Right lobe of liver (tissue), 6 donors: ENCODE results near the gene BMP10. TPM values are rescaled to one million over a fixed set of nuclear protein-coding genes. Genes with fewer than 3 reads are reported as not detected.
A peak's percentile ranks its signal among the peaks of the same experiment; 100 is the strongest.

Experiments
- ATAC-seq, 4 donors: fragments of 200-7000 bp; cut with Tn5 transposase; one replicate each; pipeline ENCODE4 v1.9.1; 2020; ENCODE audit warnings: mild to moderate bottlenecking in 4 of 4, moderate library complexity in 4 of 4
- DNase-seq, 3 donors: peaks; one replicate each; pipeline ENCODE4 v3.0.0-alpha.2; 2020
- H3K27ac ChIP-seq, 3 donors: fragments of 200-600 bp; one replicate each; pipeline ENCODE4 v1.8.0; 2022
- H3K27me3 ChIP-seq, 2 donors: fragments of 200-600 bp; one replicate each; pipeline ENCODE4 v1.8.0; 2022
- H3K36me3 ChIP-seq, 4 donors: fragments of 200-600 bp; sonication (generic) in 1 of 4; one replicate each; pipeline versions ENCODE4 v1.5.1 to v1.8.0; 2017 to 2022; ENCODE audit warnings: control low read depth in 1 of 4
- H3K4me1 ChIP-seq, 4 donors: fragments of 200-600 bp; sonication (generic) in 1 of 4; one replicate each; pipeline versions ENCODE4 v1.5.1 to v1.8.0; 2017 to 2022; ENCODE audit warnings: control low read depth in 1 of 4
- H3K4me3 ChIP-seq, 3 donors: fragments of 200-600 bp; one replicate each; pipeline ENCODE4 v1.8.0; 2022
- H3K9me3 ChIP-seq, 4 donors: fragments of 200-600 bp; sonication (generic) in 1 of 4; one replicate each; pipeline versions ENCODE4 v1.5.1 to v1.8.0; 2017 to 2022; ENCODE audit warnings: control low read depth in 1 of 4
- POLR2A ChIP-seq: fragments of 450-650 bp; IDR thresholded peaks from one replicate; pipeline ENCODE4 v1.6.1; 2017; ENCODE audit warnings: antibody characterized with exemption, mild to moderate bottlenecking
- WGBS: methylation state at CpG from one replicate; pipeline ENCODE4 v1.1.6; 2018; ENCODE audit warnings: low coverage, low lambda C conversion rate; ENCODE audit not compliant: insufficient coverage; ENCODE audit errors: missing lambda C conversion rate; 5-methylcytosine and 5-hydroxymethylcytosine counted together
- intact Hi-C, 2 donors: fragments of 100-400 bp; cut with DNase I; formaldehyde crosslinking; loops; one replicate each; pipeline versions ENCODE4 v1.11.2 to v1.14.1; 2022
- total RNA-seq, 6 experiments: library from RNA; depleted of rRNA in 2 of 6; stranded (reverse); fragments of >200 nt in 2 of 6; fragmentation: NEBNext Ultra II Directional in 3 of 6; extraction: Animal tissue kit (Norgen Biotek cat#: 25700) in 3 of 6; gene quantifications; one replicate each; pipeline versions ENCODE4 v1.1.0 to v1.2.4, GENCODE V29; 2016 to 2023
- TF ChIP-seq, protein P1 (sequence below), 4 donors: fragments of 200-600 bp in 3 of 4; fragments of 450-650 bp in 1 of 4; IDR thresholded peaks; one replicate each; pipeline versions ENCODE4 v1.5.1 to v1.8.0; 2016 to 2022; ENCODE audit warnings: antibody characterized with exemption in 4 of 4, mild to moderate bottlenecking in 2 of 4
- donor health status: DM: no; HTN: yes; CAD: no.
- donor health status: DM: no; HTN: no; CAD: no.
- donor health status: DM: no; HTN: no; CAD: no.
- donor health status: DM: no; HTN: yes; CAD: no.
- donor health status: DM: no; HTN: yes; CAD: no.

BMP10 gene
- total RNA-seq, 6 experiments from 2014 or later: 4.0 to 15.4 (median 6.0) TPM

DNA sequence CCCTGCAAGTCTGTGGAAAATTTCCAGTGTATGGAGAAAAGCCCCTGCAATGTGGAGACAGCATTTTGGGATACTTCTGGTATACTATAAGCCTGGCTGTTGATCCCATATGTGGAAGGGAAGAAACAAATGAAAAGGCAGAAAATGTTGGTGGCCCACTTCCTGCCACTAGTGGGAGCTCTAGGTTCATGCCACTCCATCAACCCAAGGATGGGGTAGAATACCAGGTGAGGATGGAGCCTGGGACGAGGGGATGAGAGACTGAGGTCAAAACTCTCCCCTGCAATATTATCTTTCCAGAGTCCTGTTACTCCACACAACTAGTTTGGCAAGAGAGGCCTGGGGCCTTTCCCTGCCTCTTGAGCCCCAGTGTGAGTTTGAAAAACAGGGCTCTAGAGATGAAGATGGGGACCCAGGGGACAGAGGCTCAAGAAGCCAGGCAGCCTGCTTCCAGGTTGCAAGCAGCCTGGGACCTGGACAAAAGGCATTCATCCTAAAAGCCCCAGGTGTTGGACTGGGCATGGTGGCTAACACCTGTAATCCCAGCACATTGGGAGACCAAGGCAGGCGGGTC is 31.9 kb downstream of the BMP10 start:
- no peaks in the 10 kb centered on the region for H3K4me1 ChIP-seq
- TF ChIP-seq, protein P1, sequence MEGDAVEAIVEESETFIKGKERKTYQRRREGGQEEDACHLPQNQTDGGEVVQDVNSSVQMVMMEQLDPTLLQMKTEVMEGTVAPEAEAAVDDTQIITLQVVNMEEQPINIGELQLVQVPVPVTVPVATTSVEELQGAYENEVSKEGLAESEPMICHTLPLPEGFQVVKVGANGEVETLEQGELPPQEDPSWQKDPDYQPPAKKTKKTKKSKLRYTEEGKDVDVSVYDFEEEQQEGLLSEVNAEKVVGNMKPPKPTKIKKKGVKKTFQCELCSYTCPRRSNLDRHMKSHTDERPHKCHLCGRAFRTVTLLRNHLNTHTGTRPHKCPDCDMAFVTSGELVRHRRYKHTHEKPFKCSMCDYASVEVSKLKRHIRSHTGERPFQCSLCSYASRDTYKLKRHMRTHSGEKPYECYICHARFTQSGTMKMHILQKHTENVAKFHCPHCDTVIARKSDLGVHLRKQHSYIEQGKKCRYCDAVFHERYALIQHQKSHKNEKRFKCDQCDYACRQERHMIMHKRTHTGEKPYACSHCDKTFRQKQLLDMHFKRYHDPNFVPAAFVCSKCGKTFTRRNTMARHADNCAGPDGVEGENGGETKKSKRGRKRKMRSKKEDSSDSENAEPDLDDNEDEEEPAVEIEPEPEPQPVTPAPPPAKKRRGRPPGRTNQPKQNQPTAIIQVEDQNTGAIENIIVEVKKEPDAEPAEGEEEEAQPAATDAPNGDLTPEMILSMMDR (IDR thresholded peaks at IDR 0.05): peak; percentile 51 to 76 (median 64)
- TF ChIP-seq POLR2A: no peak
- DNase-seq (no peak), ATAC-seq (peak; percentile 51 to 72 (median 64))
- H3K27ac ChIP-seq: no peak overlapping the region
- H3K27me3 ChIP-seq: no peaks in the 10 kb centered on the region
- H3K9me3 ChIP-seq: no peaks in the 10 kb centered on the region
- intact Hi-C loops: loop anchor here in 1 of 2 donors (10.0 kb wide), 1 partner anchor 385 kb away; no protein-coding TSS in a partner anchor
- no peak overlapping the region for H3K4me3 ChIP-seq
- H3K36me3 ChIP-seq: no peaks in the 10 kb centered on the region
- WGBS: 60% methylated on average over 1 of the region's 2 CpGs

DNA sequence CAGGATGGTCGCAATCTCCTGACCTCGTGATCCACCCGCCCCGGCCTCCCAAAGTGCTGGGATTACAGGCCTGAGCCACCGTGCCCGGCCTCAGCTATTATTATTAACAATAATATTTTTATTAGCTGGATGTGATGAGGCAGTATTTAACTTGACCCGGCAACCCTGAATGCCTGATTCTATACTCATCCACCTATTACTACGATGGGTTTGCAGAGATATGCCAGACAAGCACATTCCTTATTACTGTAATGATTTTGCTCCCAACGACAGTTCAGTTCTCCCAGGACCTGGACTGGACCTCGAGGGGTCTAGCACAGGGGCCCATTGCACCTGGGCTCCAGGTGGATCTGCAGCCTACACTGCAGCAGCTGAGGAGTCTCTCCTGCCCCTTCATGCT is 32.6 kb downstream of the BMP10 start:
- WGBS: 80% methylated on average over 8 of the region's 10 CpGs
- intact Hi-C loops: loop anchor here in 1 of 2 donors (10.0 kb wide), 1 partner anchor 384 kb away; no protein-coding TSS in a partner anchor
- ATAC-seq (no peak), DNase-seq (no peak)
- H3K4me3 ChIP-seq: no peak overlapping the region
- H3K27me3 ChIP-seq: no peaks in the 10 kb centered on the region
- H3K9me3 ChIP-seq: no peaks in the 10 kb centered on the region
- TF ChIP-seq, protein P1 (IDR thresholded peaks at IDR 0.05): no peak
- TF ChIP-seq POLR2A: no peak
- H3K4me1 ChIP-seq: no peaks in the 10 kb centered on the region
- H3K36me3 ChIP-seq: no peaks in the 10 kb centered on the region
- H3K27ac ChIP-seq: no peak overlapping the region

DNA sequence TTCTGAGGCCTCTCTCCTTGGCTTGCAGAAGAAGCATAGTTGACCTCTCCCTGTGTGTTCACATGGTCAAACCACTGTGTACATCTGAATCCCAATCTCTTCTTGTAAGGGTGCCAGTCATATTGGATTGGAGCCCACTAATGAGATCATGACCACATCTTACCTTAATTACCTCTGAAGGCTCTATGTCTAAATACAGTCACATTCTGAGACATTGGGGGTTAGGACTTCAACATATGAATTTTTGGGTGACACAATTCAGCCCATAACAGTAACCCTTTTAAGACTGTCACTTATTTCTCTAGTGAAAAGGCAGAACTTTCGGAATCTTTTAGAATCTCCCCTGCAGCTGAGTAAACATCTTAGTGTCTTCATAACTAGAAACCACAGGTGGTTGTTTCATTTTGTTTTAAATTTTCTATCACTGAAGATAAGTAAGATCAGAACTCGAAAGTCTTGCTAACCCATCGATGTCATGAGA is 33.3 kb downstream of the BMP10 start:
- DNase-seq: no peak
- H3K4me1 ChIP-seq: no peaks in the 10 kb centered on the region
- TF ChIP-seq, protein P1 (IDR thresholded peaks at IDR 0.05): no peak
- no peak for TF ChIP-seq POLR2A
- no peaks in the 10 kb centered on the region for H3K9me3 ChIP-seq
- intact Hi-C loops: loop anchor here in 1 of 2 donors (10.0 kb wide), 1 partner anchor 383 kb away; no protein-coding TSS in a partner anchor
- ATAC-seq: no peak
- H3K27me3 ChIP-seq: no peaks in the 10 kb centered on the region
- no peak overlapping the region for H3K4me3 ChIP-seq
- WGBS: 55% methylated on average over 3 of the region's 3 CpGs
- H3K36me3 ChIP-seq: no peaks in the 10 kb centered on the region
- no peak overlapping the region for H3K27ac ChIP-seq

DNA sequence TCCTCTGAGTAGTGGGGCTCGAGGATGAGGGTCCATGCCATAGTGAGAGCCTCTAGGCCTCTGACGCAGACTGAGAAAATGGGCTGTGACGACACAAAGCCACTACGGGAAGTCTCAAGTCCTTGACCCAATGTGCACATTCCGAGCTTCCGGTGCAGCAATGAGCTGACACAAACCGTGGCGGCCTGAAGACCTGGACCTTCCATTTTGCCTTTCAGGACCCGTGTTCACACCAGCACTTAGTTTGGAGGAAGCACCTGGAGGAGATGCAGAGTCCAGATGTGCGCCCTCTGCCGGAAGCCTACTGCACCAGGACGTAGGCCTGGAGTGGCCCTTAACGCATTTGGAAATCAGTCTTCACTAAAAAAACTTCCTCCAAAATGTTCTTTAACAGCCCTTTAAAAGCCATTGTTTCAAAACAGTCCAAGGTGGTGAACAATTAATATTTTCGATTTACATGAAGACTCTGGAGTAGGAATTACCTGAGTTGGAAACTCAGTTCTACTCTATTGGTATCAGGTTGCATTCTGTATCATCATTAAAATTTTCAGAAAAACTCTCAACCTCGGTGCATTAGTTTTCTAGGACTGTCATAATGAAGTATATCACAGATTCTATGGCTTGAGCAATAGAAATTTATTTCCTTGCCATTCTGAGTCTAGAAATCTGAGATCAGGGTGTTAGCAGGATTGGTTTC is 33.9 kb downstream of the BMP10 start:
- TF ChIP-seq POLR2A: no peak
- TF ChIP-seq, protein P1 (IDR thresholded peaks at IDR 0.05): peak; percentile 48 to 73 (median 62)
- 11% methylated on average over 5 of the region's 15 CpGs for WGBS
- peak; percentile 70 to 78 (median 73) for ATAC-seq

More for the DNA sequence above, 33.9 kb downstream of the BMP10 start:
- no peaks in the 10 kb centered on the region for H3K36me3 ChIP-seq
- H3K4me3 ChIP-seq: no peak overlapping the region
- DNase-seq: peak; percentile 66 to 82 (median 81)
- no peak overlapping the region for H3K27ac ChIP-seq
- no peaks in the 10 kb centered on the region for H3K4me1 ChIP-seq
- intact Hi-C loops: loop anchor here in 1 of 2 donors (10.0 kb wide), 1 partner anchor 383 kb away; no protein-coding TSS in a partner anchor
- no peaks in the 10 kb centered on the region for H3K27me3 ChIP-seq
- H3K9me3 ChIP-seq: no peaks in the 10 kb centered on the region
